Thymus (tissue), 11 donors: ENCODE measurements around the gene ELP5. TPM values are rescaled to one million over a fixed set of nuclear protein-coding genes. Genes with fewer than 3 reads are reported as not detected.

ENCODE experiments used
- DNase-seq, 9 donors: peaks; one replicate each; pipeline ENCODE4 v3.0.0-alpha.2; 2013; ENCODE audit warnings: low spot score in 9 of 9, low read depth in 6 of 9, missing footprints in 1 of 9
- H3K27ac ChIP-seq, 2 donors: one replicate each; pipeline ENCODE4 v1.5.1; 2013; ENCODE audit warnings: control low read depth in 1 of 2, low read depth in 1 of 2, low read length in 1 of 2, mild to moderate bottlenecking in 1 of 2, moderate library complexity in 1 of 2
- H3K27me3 ChIP-seq, 2 donors: one replicate each; pipeline ENCODE4 v1.5.1; 2013; ENCODE audit warnings: low read length in 1 of 2; ENCODE audit not compliant: control insufficient read depth in 2 of 2, insufficient read depth in 1 of 2
- H3K36me3 ChIP-seq, 2 donors: one replicate each; pipeline ENCODE4 v1.5.1; 2013; ENCODE audit warnings: low read length in 1 of 2, mild to moderate bottlenecking in 1 of 2, moderate library complexity in 1 of 2; ENCODE audit not compliant: control insufficient read depth in 2 of 2, insufficient read depth in 2 of 2
- H3K4me1 ChIP-seq, 2 donors: one replicate each; pipeline ENCODE4 v1.5.1; 2013; ENCODE audit warnings: low read length in 2 of 2; ENCODE audit not compliant: control insufficient read depth in 2 of 2, insufficient read depth in 2 of 2
- H3K4me3 ChIP-seq, 2 donors: one replicate each; pipeline ENCODE4 v1.5.1; 2013; ENCODE audit warnings: low read length in 2 of 2, control low read depth in 1 of 2, mild to moderate bottlenecking in 1 of 2
- H3K9me3 ChIP-seq, 2 donors: one replicate each; pipeline ENCODE4 v1.5.1; 2013; ENCODE audit warnings: low read length in 1 of 2, mild to moderate bottlenecking in 1 of 2; ENCODE audit not compliant: control insufficient read depth in 2 of 2, insufficient read depth in 1 of 2
- WGBS: extraction: QIAGEN DNeasy Blood & Tissue Kit; methylation state at CpG from one replicate; pipeline ENCODE4 v1.1.7; 2013; 5-methylcytosine and 5-hydroxymethylcytosine counted together
- polyA plus RNA-seq: library from polyadenylated mRNA; stranded (reverse); fragments of 200-250 nt; gene quantifications from one replicate; pipeline ENCODE4 v1.2.3, GENCODE V29; 2013
- total RNA-seq: library from RNA; stranded (reverse); fragments of 120-200 nt; gene quantifications from one replicate; pipeline ENCODE4 v1.2.4, GENCODE V29; 2013
- donor health status: healthy.

The ELP5 gene
- total and polyA plus RNA-seq, 2 donors: 35.9 to 50.7 TPM

GRCh38 chr17:7293816-7294613 lies 42.0 kb downstream of the ELP5 start:
- Histone ChIP-seq H3K27me3 (peaks cover 29 to 86% of the 10 kb centered on the region in 2 donors), H3K4me3 (peak overlapping the region in 1 of 2 donors; percentile 38), H3K4me1 (peaks cover 24 to 38% of the 10 kb centered on the region in 2 donors), H3K27ac (no peak overlapping the region), H3K9me3 (no peaks in the 10 kb centered on the region), H3K36me3 (no peaks in the 10 kb centered on the region)
- 5% methylated on average over 75 of the region's 75 CpGs for WGBS
- DNase-seq: no peak

GRCh38 chr17:7294614-7295153 lies 42.7 kb downstream of the ELP5 start, which contains the start of gene YBX2:
YBX2 (minus strand) TSS chr17:7294639; CDS start chr17:7294500, 139 bp downstream.
- H3K4me3 ChIP-seq: peak within 1 kb of the TSS in 1 of 2 donors; percentile 38
- H3K27me3 ChIP-seq: peaks cover 29 to 80% of the 10 kb centered on the region in 2 donors
- WGBS: under 1% methylated on average over 57 of the region's 57 CpGs
- peak in 4 of 9 donors; percentile 52 to 69 (median 67) for DNase-seq
- H3K27ac ChIP-seq: no peak within 1 kb of the TSS
- no peaks in the 10 kb centered on the region for H3K36me3 ChIP-seq
- peaks cover 24 to 38% of the 10 kb centered on the region in 2 donors for H3K4me1 ChIP-seq
- no peaks in the 10 kb centered on the region for H3K9me3 ChIP-seq

DNA sequence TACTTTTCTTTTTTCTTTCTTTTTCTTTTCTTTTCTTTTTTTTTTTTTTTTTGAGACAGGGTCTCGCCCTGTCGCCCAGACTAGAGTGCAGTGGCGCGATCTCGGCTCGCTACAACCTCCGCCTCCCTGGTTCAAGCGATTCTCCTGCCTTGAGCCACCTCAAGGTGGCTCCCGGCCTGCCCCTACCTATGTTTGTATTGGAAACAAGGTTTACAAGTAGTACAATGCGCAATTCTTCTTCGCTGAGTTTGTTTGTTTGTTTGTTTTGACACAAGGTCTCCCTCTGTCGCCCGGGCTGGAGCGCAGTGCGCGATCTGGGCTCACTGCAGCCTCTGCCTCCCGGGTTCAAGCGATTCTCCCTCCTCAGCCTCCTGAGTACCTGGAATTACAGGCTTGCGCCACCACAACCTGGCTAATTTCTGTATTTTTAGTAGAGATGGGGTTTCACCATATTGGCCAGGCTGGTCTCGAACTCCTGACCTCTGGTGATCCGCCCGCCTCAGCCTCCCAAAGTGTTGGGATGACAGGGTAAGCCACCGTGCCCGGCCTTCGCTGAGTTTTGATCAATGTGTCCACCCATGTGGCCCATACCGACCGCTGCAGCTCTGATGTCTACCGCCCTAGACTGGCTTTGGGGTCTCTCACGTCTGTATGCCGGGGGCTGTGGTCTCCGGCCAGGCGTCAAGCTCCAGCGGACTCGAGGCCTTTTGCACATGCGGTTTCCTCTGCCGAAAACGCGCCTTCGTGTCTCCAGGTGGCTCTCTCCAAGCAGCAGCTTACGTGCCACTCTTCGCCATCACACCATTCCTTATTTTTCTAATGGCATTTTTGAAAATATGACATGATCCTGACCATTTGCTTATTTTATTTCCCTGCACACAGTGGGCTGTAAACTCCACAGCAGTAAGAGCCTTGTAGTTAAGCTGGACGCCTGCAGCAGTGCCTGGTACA lies 43.5 kb downstream of the ELP5 start:
- Histone ChIP-seq H3K27me3 (peaks cover 29 to 71% of the 10 kb centered on the region in 2 donors), H3K4me3 (peak overlapping the region in 1 of 2 donors; percentile 38), H3K9me3 (no peaks in the 10 kb centered on the region), H3K27ac (no peak overlapping the region), H3K4me1 (peaks cover 24 to 38% of the 10 kb centered on the region in 2 donors), H3K36me3 (no peaks in the 10 kb centered on the region)
- no peak for DNase-seq
- 52% methylated on average over 42 of the region's 42 CpGs for WGBS

- H3K27me3 ChIP-seq: peaks cover 26 to 63% of the 10 kb centered on the region in 2 donors
- 6% methylated on average over 51 of the region's 51 CpGs for WGBS
- no peak overlapping the region for H3K27ac ChIP-seq
- no peaks in the 10 kb centered on the region for H3K9me3 ChIP-seq
- peaks cover 24 to 38% of the 10 kb centered on the region in 2 donors for H3K4me1 ChIP-seq
- H3K36me3 ChIP-seq: no peaks in the 10 kb centered on the region
- DNase-seq: peak in 3 of 9 donors; percentile 56 to 71 (median 63)
- H3K4me3 ChIP-seq: peak overlapping the region in 1 of 2 donors; percentile 5
These were observed 44.3 kb downstream of the ELP5 start for GRCh38 chr17:7296189-7296861.

DNA sequence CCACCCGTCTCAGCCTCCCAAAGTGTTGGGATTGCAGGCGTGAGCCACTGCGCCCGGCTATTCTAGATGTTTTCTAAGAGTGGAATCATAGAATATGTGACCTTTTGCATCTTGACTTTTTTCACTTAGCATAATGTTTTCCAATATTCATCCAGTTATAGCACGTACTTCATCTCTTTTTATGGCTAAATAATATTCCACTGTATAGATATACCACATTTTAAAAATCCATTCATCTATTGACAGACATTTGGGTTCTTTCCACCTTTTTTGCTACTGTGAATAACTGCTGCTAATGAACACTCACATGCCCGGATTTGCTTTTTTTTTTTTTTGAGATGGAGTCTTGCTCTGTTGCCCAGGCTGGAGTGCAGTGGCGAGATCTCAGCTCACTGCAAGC lies 52.2 kb downstream of the ELP5 start:
- 98% methylated on average over 7 of the region's 7 CpGs for WGBS
- no peak for DNase-seq
- H3K36me3 ChIP-seq: peaks cover 0 to under 1% of the 10 kb centered on the region in 2 donors
- H3K4me3 ChIP-seq: no peak overlapping the region
- H3K4me1 ChIP-seq: peaks cover 11 to 13% of the 10 kb centered on the region in 2 donors
- no peaks in the 10 kb centered on the region for H3K9me3 ChIP-seq
- H3K27ac ChIP-seq: no peak overlapping the region
- H3K27me3 ChIP-seq: no peaks in the 10 kb centered on the region

DNA sequence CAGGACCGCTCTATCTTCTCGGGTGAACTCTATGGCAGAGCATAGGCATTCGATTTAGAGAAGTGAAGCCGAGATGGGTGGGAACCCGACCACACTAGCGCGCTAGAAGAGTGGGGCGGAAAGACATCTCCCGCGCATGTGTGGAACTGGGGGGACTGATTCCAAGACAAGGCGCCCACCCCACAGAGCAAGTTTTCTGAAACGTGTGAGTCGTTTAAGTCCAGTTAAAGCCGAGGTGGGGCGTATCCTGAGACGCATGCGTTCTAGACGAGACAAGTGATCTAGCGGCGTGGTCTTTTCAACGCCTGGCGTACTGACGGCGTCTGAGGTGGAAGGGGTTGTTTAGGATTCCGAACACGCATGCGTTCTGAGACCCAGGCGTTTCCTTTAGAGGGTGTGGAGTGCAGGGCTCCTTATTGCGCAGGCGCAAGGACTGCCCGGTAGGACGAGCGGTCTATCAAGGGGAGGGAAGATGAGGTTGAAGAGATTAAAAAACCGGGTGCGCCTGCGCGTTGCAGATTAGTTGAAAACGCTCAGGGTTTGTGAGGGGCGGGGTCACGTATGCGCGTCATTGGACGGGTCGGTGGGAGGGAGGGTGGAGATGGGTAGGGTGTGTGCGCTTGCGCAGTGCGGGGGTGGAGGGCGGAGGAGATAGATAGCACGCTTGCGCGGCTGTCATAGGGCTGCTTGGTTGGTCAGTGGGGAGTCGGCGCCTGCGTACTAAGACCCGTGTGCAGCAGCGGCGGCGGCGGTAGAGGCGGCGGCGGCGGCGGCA lies 55.1 kb downstream of the ELP5 start, which contains the start of gene EIF5A:
EIF5A (plus strand) TSS at position 718 of the 775 bp plus-strand sequence. CDS start 2,008 bp downstream, outside the sequence.
- Histone ChIP-seq H3K9me3 (no peaks in the 10 kb centered on the region), H3K27me3 (no peaks in the 10 kb centered on the region), H3K4me1 (peaks cover 17 to 27% of the 10 kb centered on the region in 2 donors), H3K36me3 (peaks cover 20 to 28% of the 10 kb centered on the region in 2 donors), H3K27ac (peak within 1 kb of the TSS; percentile 98 to 99), H3K4me3 (peak within 1 kb of the TSS; percentile 90 to 98)
- DNase-seq: peak; percentile 99 to 100 (median 100)
- WGBS: under 1% methylated on average over 64 of the region's 64 CpGs

DNA sequence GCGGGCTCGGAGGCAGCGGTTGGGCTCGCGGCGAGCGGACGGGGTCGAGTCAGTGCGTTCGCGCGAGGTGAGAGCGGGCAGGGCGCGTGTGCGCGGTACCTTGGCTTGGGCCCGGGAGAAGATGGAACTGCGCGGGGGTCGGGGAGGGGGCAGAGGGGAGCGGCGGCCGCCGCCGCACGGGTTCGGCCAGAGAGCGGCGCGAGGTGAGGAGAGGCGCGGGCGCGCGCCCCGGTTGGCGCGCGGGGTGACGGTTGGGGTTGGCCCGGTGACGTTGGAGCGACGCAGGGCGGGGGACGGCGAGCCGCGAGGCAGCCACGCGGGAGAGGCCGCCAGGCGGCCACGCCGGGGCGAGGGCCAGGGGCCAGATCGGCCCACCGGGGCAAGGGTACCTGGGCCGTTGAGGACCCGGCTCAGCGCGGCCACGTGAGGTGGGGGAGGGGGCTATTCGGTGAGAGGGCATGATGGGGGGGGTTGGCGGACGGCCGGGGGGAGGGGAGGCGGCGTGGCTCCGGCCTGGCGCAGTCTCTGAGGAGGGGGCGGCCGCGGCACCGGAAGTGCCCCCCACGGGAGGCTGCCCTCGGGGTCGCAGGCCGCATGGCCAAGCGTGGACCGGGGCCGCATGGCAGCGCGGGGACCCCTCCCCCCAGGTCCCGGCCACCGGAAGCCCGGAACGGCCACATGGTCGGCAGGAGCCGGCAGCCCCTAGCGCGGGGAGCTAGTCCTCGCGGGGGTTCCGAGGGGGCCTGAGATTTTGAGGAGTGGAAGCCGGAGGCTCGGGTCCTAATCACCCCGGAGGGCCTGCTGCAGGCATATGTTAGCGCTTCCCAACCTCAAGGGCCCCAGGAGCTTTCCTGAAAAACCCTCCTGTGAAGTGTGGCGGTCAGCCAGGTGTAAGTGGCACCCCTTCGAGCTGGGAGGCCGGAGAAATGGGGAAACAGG lies 55.9 kb downstream of the ELP5 start:
- Histone ChIP-seq H3K4me3 (peak overlapping the region; percentile 90 to 98), H3K27me3 (no peaks in the 10 kb centered on the region), H3K36me3 (peaks cover 27 to 37% of the 10 kb centered on the region in 2 donors), H3K27ac (peak overlapping the region; percentile 98 to 99), H3K9me3 (no peaks in the 10 kb centered on the region), H3K4me1 (peaks cover 16 to 27% of the 10 kb centered on the region in 2 donors)
- peak in 1 of 9 donors; percentile 47 for DNase-seq
- under 1% methylated on average over 103 of the region's 104 CpGs for WGBS
